ENCODE results near the gene NCAPD3.
A peak's percentile ranks its signal among the peaks of the same experiment; 100 is the strongest.
"Not testable (repeated sequence)": the region's sequence is repeated elsewhere in the genome, so short reads cannot be mapped to it uniquely, and the experiment has no call there.

Gene NCAPD3

GRCh38 chr11:134224710-134225664 lies 1.2 kb upstream of the NCAPD3 start:
- peak; percentile 9 for DNase-seq

- peak; percentile 6 for DNase-seq
Observed at GRCh38 chr11:134223121-134223520, 646 bp downstream of the NCAPD3 start.

GRCh38 chr11:134216816-134217215 lies 7.0 kb downstream of the NCAPD3 start:
- DNase-seq = no peak

GRCh38 chr11:134215836-134216235 lies 7.9 kb downstream of the NCAPD3 start:
- DNase-seq = no peak

GRCh38 chr11:134207538-134208239 lies 16.1 kb downstream of the NCAPD3 start:
- DNase-seq = peak; percentile 7

GRCh38 chr11:134206185-134206584 lies 17.6 kb downstream of the NCAPD3 start:
- DNase-seq = no peak

GRCh38 chr11:134205729-134206128 lies 18.0 kb downstream of the NCAPD3 start:
- DNase-seq = no peak

GRCh38 chr11:134202661-134203060 lies 21.1 kb downstream of the NCAPD3 start:
- no peak for DNase-seq

GRCh38 chr11:134200688-134201087 lies 23.1 kb downstream of the NCAPD3 start:
- DNase-seq = no peak

- no peak for DNase-seq
Observed at GRCh38 chr11:134199531-134199930, 24.2 kb downstream of the NCAPD3 start.

GRCh38 chr11:134196756-134197155 lies 27.0 kb downstream of the NCAPD3 start:
- no peak for DNase-seq

GRCh38 chr11:134188092-134188491 lies 35.7 kb downstream of the NCAPD3 start:
- DNase-seq = not testable (repeated sequence)

GRCh38 chr11:134181707-134182106 lies 42.1 kb downstream of the NCAPD3 start:
- peak; percentile 67 for DNase-seq

- DNase-seq = no peak
Observed at GRCh38 chr11:134178032-134178674, 45.6 kb downstream of the NCAPD3 start.

GRCh38 chr11:134176284-134176683 lies 47.5 kb downstream of the NCAPD3 start:
- DNase-seq = no peak

- no peak for DNase-seq
Observed at GRCh38 chr11:134173296-134173695, 50.5 kb downstream of the NCAPD3 start.

- DNase-seq = no peak
Observed at GRCh38 chr11:134171951-134172350, 51.8 kb downstream of the NCAPD3 start.

- peak; percentile 24 for DNase-seq
Observed at GRCh38 chr11:134170919-134171281, 52.9 kb downstream of the NCAPD3 start.

- DNase-seq = no peak
Observed at GRCh38 chr11:134170177-134170918, 53.4 kb downstream of the NCAPD3 start.

- no peak for DNase-seq
Observed at GRCh38 chr11:134164490-134165370, 59.0 kb downstream of the NCAPD3 start.

GRCh38 chr11:134159652-134160051 lies 64.1 kb downstream of the NCAPD3 start:
- DNase-seq = no peak

- DNase-seq = no peak
Observed at GRCh38 chr11:134158023-134158422, 65.7 kb downstream of the NCAPD3 start.

Data from fibroblast of skin of right quadriceps (primary cell).